Hepatocyte (in vitro differentiated cells): ENCODE results near the gene NDUFB10. TPM values are rescaled to one million over a fixed set of nuclear protein-coding genes. Genes with fewer than 3 reads are reported as not detected.
"Not testable (repeated sequence)": the region's sequence is repeated elsewhere in the genome, so short reads cannot be mapped to it uniquely, and the experiment has no call there.

Experiments
- DNase-seq: peaks from one replicate; pipeline ENCODE4 v3.0.0-alpha.2; 2016; ENCODE audit warnings: low spot score
- H2AFZ ChIP-seq: fragments of 200-600 bp; sonication (generic); 2 replicates; pipeline ENCODE4 v1.6.0; 2016; ENCODE audit warnings: antibody characterized with exemption, mild to moderate bottlenecking
- H3K27ac ChIP-seq: fragments of 200-600 bp; sonication (generic); 2 replicates; pipeline ENCODE4 v1.5.1; 2016; ENCODE audit warnings: mild to moderate bottlenecking
- H3K27me3 ChIP-seq: fragments of 200-600 bp; sonication (generic); 2 replicates; pipeline ENCODE4 v1.6.1; 2016
- H3K36me3 ChIP-seq: fragments of 200-600 bp; sonication (generic); replicated peaks from 2 replicates; pipeline ENCODE4 v1.5.1; 2016; ENCODE audit warnings: low read depth; ENCODE audit not compliant: insufficient read depth
- H3K4me1 ChIP-seq: fragments of 200-600 bp; sonication (generic); 2 replicates; pipeline ENCODE4 v1.5.1; 2016; ENCODE audit warnings: mild to moderate bottlenecking, moderate library complexity; ENCODE audit not compliant: insufficient read depth
- H3K4me2 ChIP-seq: fragments of 200-600 bp; sonication (generic); 2 replicates; pipeline ENCODE4 v1.6.0; 2016
- H3K4me3 ChIP-seq: fragments of 200-600 bp; sonication (generic); 2 replicates; pipeline ENCODE4 v1.5.1; 2016; ENCODE audit warnings: mild to moderate bottlenecking
- H3K79me2 ChIP-seq: fragments of 200-600 bp; sonication (generic); 2 replicates; pipeline ENCODE4 v1.6.0; 2017; ENCODE audit warnings: mild to moderate bottlenecking
- H3K9me2 ChIP-seq: fragments of 200-600 bp; sonication (generic); replicated peaks from 2 replicates; pipeline ENCODE4 v1.6.0; 2017; ENCODE audit warnings: mild to moderate bottlenecking; ENCODE audit not compliant: insufficient read depth
- H3K9me3 ChIP-seq: fragments of 200-600 bp; sonication (generic); 2 replicates; pipeline ENCODE4 v1.5.1; 2016; ENCODE audit warnings: low read depth, mild to moderate bottlenecking
- H4K20me1 ChIP-seq: fragments of 200-600 bp; sonication (generic); 2 replicates; pipeline ENCODE4 v1.6.0; 2016; ENCODE audit warnings: mild to moderate bottlenecking; ENCODE audit not compliant: insufficient read depth, poor library complexity, severe bottlenecking
- EZH2 ChIP-seq: fragments of 200-600 bp; sonication (generic); IDR thresholded peaks from 2 replicates; pipeline ENCODE4 v1.6.1; 2016; ENCODE audit warnings: antibody characterized with exemption, mild to moderate bottlenecking, borderline replicate concordance
- EZH2phosphoT487 ChIP-seq: fragments of 200-600 bp; sonication (generic); IDR thresholded peaks from one replicate; pipeline ENCODE4 v1.6.1; 2018; ENCODE audit warnings: antibody characterized with exemption, mild to moderate bottlenecking, low read depth, moderate library complexity; ENCODE audit not compliant: unreplicated experiment, severe bottlenecking
- WGBS: methylation state at CpG from one replicate; pipeline ENCODE4 v1.1.6; 2016; ENCODE audit warnings: low lambda C conversion rate; ENCODE audit errors: missing lambda C conversion rate; 5-methylcytosine and 5-hydroxymethylcytosine counted together
- polyA plus RNA-seq: library from polyadenylated mRNA; unstranded; fragments of >200 nt; fragmentation: Nextera tagmentation; extraction: Ambion mirVana; gene quantifications from 2 replicates; pipeline ENCODE4 v1.2.1, GENCODE V29; 2016
- total RNA-seq: library from RNA; depleted of rRNA; stranded (reverse); fragments of >200 nt; gene quantifications from 2 replicates; pipeline ENCODE4 v1.2.3, GENCODE V29; 2014
- TF ChIP-seq, protein P1 (sequence below): fragments of 200-600 bp; sonication (generic); IDR thresholded peaks from 2 replicates; pipeline ENCODE4 v1.5.1; 2016; ENCODE audit warnings: antibody characterized with exemption, mild to moderate bottlenecking; ENCODE audit not compliant: poor library complexity

NDUFB10 gene
- total and polyA plus RNA-seq, 2 experiments from 2014 or later, result 234 to 244 TPM

GRCh38 chr16:1919327-1919998, 39.9 kb upstream of the NDUFB10 start:
- 59% methylated on average over 26 of the region's 30 CpGs for WGBS
- Histone ChIP-seq H3K4me1 (peaks cover 18% of the 10 kb centered on the region), H3K4me3 (no peak overlapping the region), H3K9me2 (no peaks in the 10 kb centered on the region), H3K9me3 (no peaks in the 10 kb centered on the region), H3K4me2 (no peak overlapping the region), H4K20me1 (no peaks in the 10 kb centered on the region), H3K27ac (no peak overlapping the region), H3K36me3 (no peaks in the 10 kb centered on the region), H3K27me3 (peaks cover 65% of the 10 kb centered on the region), H2AFZ (no peak overlapping the region), H3K79me2 (no peaks in the 10 kb centered on the region)
- no peak for TF ChIP-seq EZH2phosphoT487
- TF ChIP-seq EZH2, result no peak
- TF ChIP-seq, protein P1, sequence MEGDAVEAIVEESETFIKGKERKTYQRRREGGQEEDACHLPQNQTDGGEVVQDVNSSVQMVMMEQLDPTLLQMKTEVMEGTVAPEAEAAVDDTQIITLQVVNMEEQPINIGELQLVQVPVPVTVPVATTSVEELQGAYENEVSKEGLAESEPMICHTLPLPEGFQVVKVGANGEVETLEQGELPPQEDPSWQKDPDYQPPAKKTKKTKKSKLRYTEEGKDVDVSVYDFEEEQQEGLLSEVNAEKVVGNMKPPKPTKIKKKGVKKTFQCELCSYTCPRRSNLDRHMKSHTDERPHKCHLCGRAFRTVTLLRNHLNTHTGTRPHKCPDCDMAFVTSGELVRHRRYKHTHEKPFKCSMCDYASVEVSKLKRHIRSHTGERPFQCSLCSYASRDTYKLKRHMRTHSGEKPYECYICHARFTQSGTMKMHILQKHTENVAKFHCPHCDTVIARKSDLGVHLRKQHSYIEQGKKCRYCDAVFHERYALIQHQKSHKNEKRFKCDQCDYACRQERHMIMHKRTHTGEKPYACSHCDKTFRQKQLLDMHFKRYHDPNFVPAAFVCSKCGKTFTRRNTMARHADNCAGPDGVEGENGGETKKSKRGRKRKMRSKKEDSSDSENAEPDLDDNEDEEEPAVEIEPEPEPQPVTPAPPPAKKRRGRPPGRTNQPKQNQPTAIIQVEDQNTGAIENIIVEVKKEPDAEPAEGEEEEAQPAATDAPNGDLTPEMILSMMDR, result no peak
- DNase-seq, result no peak

DNA sequence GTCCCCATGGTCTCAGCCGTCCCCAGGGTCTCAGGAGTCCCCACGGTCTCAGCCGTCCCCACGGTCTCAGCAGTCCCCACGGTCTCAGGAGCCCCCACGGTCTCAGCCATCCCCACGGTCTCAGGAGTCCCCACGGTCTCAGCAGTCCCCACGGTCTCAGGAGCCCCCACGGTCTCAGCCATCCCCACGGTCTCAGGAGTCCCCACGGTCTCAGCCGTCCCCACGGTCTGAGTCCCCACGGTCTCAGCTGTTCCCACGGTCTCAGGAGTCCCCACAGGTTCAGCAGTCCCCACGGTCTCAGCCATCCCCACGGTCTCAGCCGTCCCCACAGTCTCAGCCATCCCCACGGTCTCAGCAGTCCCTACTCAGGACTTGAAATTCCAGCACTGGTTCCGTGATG, 39.2 kb upstream of the NDUFB10 start:
- not testable (repeated sequence) for H4K20me1 ChIP-seq, H3K79me2 ChIP-seq, H3K9me2 ChIP-seq, H3K4me2 ChIP-seq, H3K27ac ChIP-seq, H2AFZ ChIP-seq, DNase-seq, H3K9me3 ChIP-seq, H3K36me3 ChIP-seq, H3K4me3 ChIP-seq
- Histone ChIP-seq H3K27me3 (peaks cover 58% of the 10 kb centered on the region), H3K4me1 (peaks cover 18% of the 10 kb centered on the region)
- WGBS, result 78% methylated on average over 15 of the region's 21 CpGs

- H3K36me3 ChIP-seq, result no peaks in the 10 kb centered on the region
- TF ChIP-seq, protein P1, result no peak
- no peak for TF ChIP-seq EZH2
- no peak for TF ChIP-seq EZH2phosphoT487
- H3K9me3 ChIP-seq, result no peaks in the 10 kb centered on the region
- H3K27me3 ChIP-seq, result peaks cover 53% of the 10 kb centered on the region
- no peak overlapping the region for H3K4me3 ChIP-seq
- no peaks in the 10 kb centered on the region for H3K79me2 ChIP-seq
- H3K9me2 ChIP-seq, result no peaks in the 10 kb centered on the region
- H4K20me1 ChIP-seq, result no peaks in the 10 kb centered on the region
- H3K4me1 ChIP-seq, result peaks cover 18% of the 10 kb centered on the region
- no peak overlapping the region for H3K4me2 ChIP-seq
- H3K27ac ChIP-seq, result no peak overlapping the region
- no peak overlapping the region for H2AFZ ChIP-seq
- WGBS, result 17% methylated on average over 15 of the region's 15 CpGs
- DNase-seq, result peak; percentile 68
Observed at GRCh38 chr16:1920727-1921171, 38.6 kb upstream of the NDUFB10 start.

GRCh38 chr16:1922357-1922756, 37.0 kb upstream of the NDUFB10 start:
- Histone ChIP-seq H3K9me3 (no peaks in the 10 kb centered on the region), H3K27ac (no peak overlapping the region), H4K20me1 (no peaks in the 10 kb centered on the region), H3K4me3 (no peak overlapping the region), H3K9me2 (no peaks in the 10 kb centered on the region), H3K27me3 (peaks cover 38% of the 10 kb centered on the region), H3K36me3 (no peaks in the 10 kb centered on the region), H3K79me2 (no peaks in the 10 kb centered on the region), H3K4me2 (no peak overlapping the region), H3K4me1 (peaks cover 18% of the 10 kb centered on the region), H2AFZ (no peak overlapping the region)
- DNase-seq, result no peak
- 83% methylated on average over 8 of the region's 8 CpGs for WGBS
- TF ChIP-seq EZH2 (no peak), EZH2phosphoT487 (no peak)
- TF ChIP-seq, protein P1, result no peak
